IPS-15b (cell line): ENCODE data around the gene BRSK2.
"Not testable (repeated sequence)": the region's sequence is repeated elsewhere in the genome, so short reads cannot be mapped to it uniquely, and the experiment has no call there.

ENCODE experiments used
- H3K27me3 ChIP-seq: one replicate; pipeline ENCODE4 v1.6.1; 2013; ENCODE audit warnings: low read length; ENCODE audit not compliant: control insufficient read depth, insufficient read depth
- H3K36me3 ChIP-seq: one replicate; pipeline ENCODE4 v1.6.1; 2013; ENCODE audit warnings: low read length; ENCODE audit not compliant: control insufficient read depth, insufficient read depth
- H3K4me1 ChIP-seq: one replicate; pipeline ENCODE4 v1.6.1; 2013; ENCODE audit warnings: mild to moderate bottlenecking, low read length; ENCODE audit not compliant: control insufficient read depth, insufficient read depth
- H3K4me3 ChIP-seq: one replicate; pipeline ENCODE4 v1.5.1; 2013; ENCODE audit warnings: low read depth, low read length
- H3K9ac ChIP-seq: one replicate; pipeline ENCODE4 v1.6.1; 2013; ENCODE audit warnings: low read depth, mild to moderate bottlenecking, low read length
- H3K9me3 ChIP-seq: one replicate; pipeline ENCODE4 v1.6.1; 2013; ENCODE audit warnings: mild to moderate bottlenecking, low read length; ENCODE audit not compliant: control insufficient read depth, insufficient read depth

The BRSK2 gene

GRCh38 chr11:1402355-1403077 lies 12.8 kb downstream of the BRSK2 start:
- Histone ChIP-seq H3K9me3 (no peaks in the 10 kb centered on the region), H3K4me1 (peaks cover 2% of the 10 kb centered on the region), H3K36me3 (no peaks in the 10 kb centered on the region), H3K27me3 (no peaks in the 10 kb centered on the region), H3K9ac (no peak overlapping the region), H3K4me3 (no peak overlapping the region)

DNA sequence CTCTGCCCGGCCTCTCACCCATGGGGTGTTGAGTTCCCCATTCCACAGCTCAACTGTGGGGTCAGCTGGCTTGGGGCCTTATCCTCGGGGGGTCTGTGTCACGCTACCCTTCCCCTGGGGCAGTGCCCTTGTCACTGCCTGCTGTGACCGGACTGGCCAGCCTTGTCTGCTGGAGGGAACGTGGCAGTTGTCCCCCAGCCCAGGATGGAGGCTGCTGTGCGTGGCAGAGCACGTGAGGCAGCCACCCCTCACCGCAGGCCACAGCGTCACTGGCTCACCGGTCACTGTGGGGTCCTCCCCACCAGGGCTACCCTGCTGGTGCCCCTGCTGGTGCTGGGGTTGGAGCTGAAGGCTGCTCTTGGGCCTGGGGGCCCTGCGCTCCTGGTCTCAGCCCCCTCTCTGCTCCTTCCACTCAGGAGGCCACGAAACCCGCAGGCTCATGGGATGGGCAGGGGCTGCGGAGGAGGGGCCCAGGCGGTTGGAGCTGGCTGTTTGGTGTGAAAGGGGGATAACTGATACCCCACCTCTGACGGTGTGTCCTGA lies 13.4 kb downstream of the BRSK2 start:
- peaks cover 2% of the 10 kb centered on the region for H3K4me1 ChIP-seq
- no peaks in the 10 kb centered on the region for H3K36me3 ChIP-seq
- no peak overlapping the region for H3K9ac ChIP-seq
- H3K9me3 ChIP-seq: no peaks in the 10 kb centered on the region
- H3K27me3 ChIP-seq: no peaks in the 10 kb centered on the region
- no peak overlapping the region for H3K4me3 ChIP-seq

DNA sequence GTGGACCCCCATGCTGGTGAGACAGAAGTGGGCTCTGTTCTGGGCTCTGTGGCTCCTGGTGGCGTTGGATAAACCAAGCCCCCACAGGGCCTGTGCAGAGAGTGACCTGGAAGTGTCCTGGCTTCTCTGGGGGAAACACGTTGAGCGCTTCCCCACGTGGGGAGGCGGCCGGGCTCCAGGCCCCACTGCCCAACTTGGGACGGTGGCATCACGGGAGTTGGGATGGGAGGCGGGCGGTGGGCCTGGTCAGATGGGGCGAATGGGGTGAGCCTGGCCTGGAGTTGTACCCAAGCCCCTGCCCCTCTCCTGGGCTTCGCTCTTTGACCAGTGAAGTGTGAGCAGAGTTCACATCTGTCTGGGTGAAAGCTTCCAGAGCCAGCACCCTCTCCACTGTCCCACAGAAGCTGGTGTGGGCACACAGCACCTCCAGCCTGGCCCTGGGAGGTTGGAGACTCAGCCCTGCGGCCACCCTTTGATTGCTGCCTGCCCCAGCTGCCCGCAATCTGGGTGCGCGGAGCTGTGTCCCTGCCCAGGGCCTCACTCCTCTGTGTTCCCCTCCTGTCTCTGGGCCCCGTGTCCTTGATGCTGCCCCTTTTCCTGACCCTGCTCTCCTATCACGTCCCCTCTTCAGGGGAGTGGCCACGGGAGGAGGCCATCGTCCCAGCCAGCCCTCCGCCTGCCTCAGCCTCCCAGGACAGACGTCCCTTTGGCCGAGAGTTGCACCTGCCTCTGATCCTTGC lies 14.2 kb downstream of the BRSK2 start:
- Histone ChIP-seq H3K9ac (no peak overlapping the region), H3K36me3 (no peaks in the 10 kb centered on the region), H3K9me3 (no peaks in the 10 kb centered on the region), H3K27me3 (no peaks in the 10 kb centered on the region), H3K4me1 (peaks cover 2% of the 10 kb centered on the region), H3K4me3 (no peak overlapping the region)

- Histone ChIP-seq H3K9me3 (no peaks in the 10 kb centered on the region), H3K4me3 (no peak overlapping the region), H3K4me1 (peaks cover 2% of the 10 kb centered on the region), H3K27me3 (no peaks in the 10 kb centered on the region), H3K36me3 (no peaks in the 10 kb centered on the region), H3K9ac (no peak overlapping the region)
Measured at GRCh38 chr11:1404461-1405185, 14.9 kb downstream of the BRSK2 start.

DNA sequence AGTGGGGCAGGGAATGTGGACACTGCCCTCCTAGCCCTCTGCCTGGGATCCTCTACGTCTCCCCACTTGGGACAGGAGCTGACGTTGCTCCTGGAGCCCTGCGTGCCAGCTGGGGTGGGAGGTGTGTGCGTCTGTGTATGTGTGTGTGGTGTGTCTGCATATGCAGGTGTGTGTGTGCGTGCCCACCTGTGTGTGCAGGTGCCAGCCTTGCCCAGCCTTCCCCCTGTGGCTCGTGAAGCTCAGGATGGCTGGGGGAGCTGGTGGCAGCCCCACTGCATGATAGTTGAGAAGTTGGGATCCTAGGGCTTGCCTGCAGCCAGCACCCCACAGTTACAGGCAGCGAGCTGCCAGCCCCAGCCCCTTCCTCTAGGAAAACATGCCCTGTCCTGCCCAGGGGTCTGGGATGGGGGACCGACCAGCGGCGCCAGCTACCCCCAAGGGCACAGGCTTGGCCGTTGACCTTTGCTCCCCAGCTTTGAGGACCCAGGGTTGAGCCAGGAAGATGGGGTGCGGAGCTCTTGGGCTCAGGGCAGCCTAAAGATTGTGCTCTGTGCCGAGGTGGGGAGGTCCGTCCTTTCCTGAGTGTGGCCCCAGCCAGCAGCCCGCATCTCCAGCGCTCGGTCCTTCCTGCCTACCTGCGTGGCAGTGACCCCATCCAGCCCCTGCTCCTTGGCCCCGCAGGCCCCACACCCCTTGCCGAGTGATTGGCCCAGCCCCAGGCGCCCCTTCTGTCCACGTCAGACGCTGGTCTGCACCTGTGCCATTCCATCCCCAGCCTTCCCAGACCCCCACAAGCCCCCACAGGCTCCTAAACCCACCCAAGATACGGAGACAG lies 15.7 kb downstream of the BRSK2 start:
- H3K36me3 ChIP-seq: no peaks in the 10 kb centered on the region
- no peaks in the 10 kb centered on the region for H3K9me3 ChIP-seq
- H3K27me3 ChIP-seq: no peaks in the 10 kb centered on the region
- H3K4me1 ChIP-seq: peaks cover 2% of the 10 kb centered on the region
- H3K9ac ChIP-seq: peak overlapping the region; percentile 24
- no peak overlapping the region for H3K4me3 ChIP-seq

DNA sequence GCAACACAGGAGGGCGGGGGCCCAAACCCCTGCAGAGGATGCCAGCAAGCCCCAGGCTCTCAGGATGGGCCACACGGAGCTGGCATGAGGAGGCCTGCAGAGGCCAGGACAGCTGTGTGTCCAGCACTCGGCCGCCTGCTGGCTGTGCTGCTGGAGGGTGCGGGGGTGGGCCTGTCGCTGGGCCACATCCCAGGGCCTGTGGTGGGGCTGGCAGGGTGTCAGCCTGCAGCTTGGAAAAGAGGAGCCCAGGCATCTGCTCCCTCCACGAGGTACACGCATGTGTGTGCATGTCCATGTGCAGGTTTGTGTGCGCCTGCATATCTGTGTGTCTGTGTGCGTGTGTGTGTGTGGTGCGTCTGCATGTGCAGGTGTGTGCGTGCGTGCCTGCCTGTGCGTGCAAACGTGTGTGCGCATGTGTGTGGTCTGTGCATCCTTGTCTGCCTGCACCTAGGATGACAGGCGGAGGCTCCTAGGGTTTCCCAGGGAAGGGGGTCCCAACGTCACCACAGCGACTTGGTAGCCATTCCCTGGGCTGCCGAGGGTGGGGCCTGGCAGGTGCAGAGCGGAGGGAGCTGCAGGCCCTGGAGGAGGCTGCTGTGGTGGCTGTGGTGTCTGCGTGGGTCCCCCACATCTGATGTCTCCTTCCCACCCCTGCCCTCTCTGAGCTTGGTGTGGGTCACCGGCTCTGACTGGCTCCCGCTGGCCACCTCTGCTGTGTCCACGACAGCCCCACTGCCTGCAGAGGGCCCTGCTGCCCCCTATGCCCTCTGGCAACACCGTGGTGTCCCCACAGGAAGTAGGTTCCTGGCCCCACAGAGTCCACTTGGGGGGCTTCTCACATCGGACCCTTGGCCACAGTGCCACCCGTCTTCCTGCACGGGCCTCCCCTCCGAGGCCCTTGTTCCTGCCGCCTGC lies 17.1 kb downstream of the BRSK2 start:
- no peak overlapping the region for H3K4me3 ChIP-seq
- no peaks in the 10 kb centered on the region for H3K36me3 ChIP-seq
- no peak overlapping the region for H3K9ac ChIP-seq
- no peaks in the 10 kb centered on the region for H3K9me3 ChIP-seq
- H3K4me1 ChIP-seq: no peaks in the 10 kb centered on the region
- no peaks in the 10 kb centered on the region for H3K27me3 ChIP-seq

GRCh38 chr11:1407668-1408067 lies 17.9 kb downstream of the BRSK2 start:
- Histone ChIP-seq H3K9me3 (no peaks in the 10 kb centered on the region), H3K9ac (no peak overlapping the region), H3K4me3 (no peak overlapping the region), H3K36me3 (no peaks in the 10 kb centered on the region), H3K27me3 (no peaks in the 10 kb centered on the region), H3K4me1 (no peaks in the 10 kb centered on the region)

DNA sequence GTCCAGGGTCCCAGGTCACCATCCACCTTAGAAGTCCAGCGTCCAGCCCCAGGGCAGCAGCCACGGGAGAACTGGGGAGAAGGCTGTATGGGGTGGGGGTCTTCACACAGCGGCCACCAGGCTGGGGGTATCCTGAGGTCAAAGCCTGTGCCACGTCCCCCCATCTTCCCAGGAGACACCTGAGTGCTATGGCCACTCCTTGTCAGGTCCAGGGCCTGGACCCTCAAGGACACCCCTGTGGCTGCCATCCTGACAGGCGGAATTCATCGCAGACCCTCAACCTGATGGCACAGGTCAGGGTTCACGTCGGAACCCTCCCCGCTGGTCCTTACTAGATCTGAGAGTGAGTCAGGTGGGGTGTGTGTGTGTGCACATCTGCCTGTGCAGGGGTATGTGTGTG lies 18.6 kb downstream of the BRSK2 start:
- no peak overlapping the region for H3K4me3 ChIP-seq
- H3K9me3 ChIP-seq: no peaks in the 10 kb centered on the region
- H3K4me1 ChIP-seq: no peaks in the 10 kb centered on the region
- no peaks in the 10 kb centered on the region for H3K36me3 ChIP-seq
- H3K27me3 ChIP-seq: no peaks in the 10 kb centered on the region
- H3K9ac ChIP-seq: no peak overlapping the region

DNA sequence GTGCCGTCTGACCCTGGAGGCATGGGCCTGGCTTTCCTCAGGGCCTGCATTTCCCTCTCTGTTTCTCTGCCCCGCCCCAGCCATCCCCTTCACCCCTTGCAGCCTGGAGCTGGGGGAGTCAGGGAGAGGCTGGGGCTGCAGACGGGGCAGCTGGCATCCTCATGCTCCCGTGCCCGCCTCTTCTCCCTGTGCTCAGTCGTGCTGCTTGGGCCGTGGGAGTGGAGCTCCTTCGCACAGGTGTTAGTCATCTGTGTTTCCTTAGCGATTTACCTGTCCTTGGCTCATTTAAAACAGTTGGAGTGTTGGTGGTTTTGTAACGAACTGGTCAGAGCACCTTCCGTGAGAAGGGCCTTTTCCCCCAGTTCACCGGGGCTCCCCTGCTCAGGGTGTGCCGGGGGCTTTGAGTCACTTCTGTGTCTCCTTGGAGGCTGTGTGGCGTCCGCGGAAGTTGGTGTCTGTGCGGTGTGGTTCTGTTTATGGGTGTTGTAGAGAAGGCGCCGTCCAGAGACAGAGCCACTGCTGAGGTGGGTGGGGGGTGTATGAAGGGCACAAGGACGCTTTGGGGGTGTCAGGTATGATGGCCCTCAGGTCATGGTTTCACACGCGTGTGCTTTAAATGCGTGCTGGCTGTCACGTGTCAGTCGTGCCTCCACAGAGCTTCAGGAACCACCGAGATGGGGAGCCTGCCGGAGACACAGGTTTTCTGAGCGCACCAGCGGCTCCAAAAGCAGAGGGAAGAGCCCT lies 19.5 kb downstream of the BRSK2 start:
- Histone ChIP-seq H3K36me3 (no peaks in the 10 kb centered on the region), H3K9me3 (peaks cover 3% of the 10 kb centered on the region), H3K27me3 (no peaks in the 10 kb centered on the region), H3K4me1 (no peaks in the 10 kb centered on the region), H3K4me3 (no peak overlapping the region), H3K9ac (no peak overlapping the region)

DNA sequence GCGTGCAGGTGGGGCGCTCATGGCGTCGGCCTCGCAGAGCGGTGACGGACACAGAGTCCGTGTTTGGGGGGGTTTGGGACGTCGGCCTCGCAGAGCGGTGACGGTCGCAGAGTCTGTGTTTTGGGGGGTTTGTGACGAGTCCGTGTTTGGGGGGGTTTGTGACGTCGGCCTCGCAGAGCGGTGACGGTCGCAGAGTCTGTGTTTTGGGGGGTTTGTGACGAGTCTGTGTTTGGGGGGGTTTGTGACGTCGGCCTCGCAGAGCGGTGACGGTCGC lies 20.1 kb downstream of the BRSK2 start:
- not testable (repeated sequence) for H3K4me3 ChIP-seq, H3K36me3 ChIP-seq, H3K9ac ChIP-seq, H3K9me3 ChIP-seq, H3K4me1 ChIP-seq, H3K27me3 ChIP-seq
